AG04450 (cell line): ENCODE measurements around the gene SMYD1. TPM values are rescaled to one million over a fixed set of nuclear protein-coding genes. Genes with fewer than 3 reads are reported as not detected.

ENCODE experiments used
- CTCF ChIA-PET: fragments of 300-600, 350-600 bp; formaldehyde crosslinking; extraction: SDS; loops from one replicate; lab custom pipeline; 2022; ENCODE audit warnings: antibody characterized with exemption, inconsistent platforms; lab: Charles Lee
- POLR2A ChIA-PET: fragments of 350-600 bp; formaldehyde crosslinking; extraction: SDS; loops from one replicate; lab custom pipeline; 2021; ENCODE audit warnings: antibody characterized with exemption, inconsistent platforms; lab: Yijun Ruan, JAX
- DNase-seq: peaks from one replicate; pipeline ENCODE4 v3.0.0-alpha.2; 2011; ENCODE audit warnings: low read depth, low spot score
- H3K27ac ChIP-seq: one replicate; pipeline ENCODE4 v1.5.1; 2012; ENCODE audit warnings: low read depth, low read length, control low read depth
- H3K27me3 ChIP-seq: one replicate; pipeline ENCODE4 v1.6.0; 2012; ENCODE audit warnings: low read length; ENCODE audit not compliant: control insufficient read depth, insufficient read depth
- H3K4me3 ChIP-seq: 2 replicates; pipeline ENCODE4 v1.5.1; 2011; ENCODE audit warnings: mild to moderate bottlenecking, low read depth, low read length, control low read depth
- H3K9me3 ChIP-seq: 2 replicates; pipeline ENCODE4 v1.5.1; 2012; ENCODE audit warnings: low read length; ENCODE audit not compliant: control insufficient read depth, insufficient read depth
- CTCF ChIP-seq: IDR thresholded peaks from 2 replicates; pipeline ENCODE4 v1.5.1; 2011; ENCODE audit warnings: low read depth, low read length, control low read depth, inconsistent platforms
- polyA plus RNA-seq: library from polyadenylated mRNA; depleted of rRNA; stranded (reverse); fragments of >200 nt; gene quantifications from 2 replicates; pipeline ENCODE4 v1.2.3, GENCODE V29; 2011

Gene SMYD1
- polyA plus RNA-seq, 1 experiment = not detected

GRCh38 chr2:88074854-88075292, 7.2 kb downstream of the SMYD1 start:
- Histone ChIP-seq H3K27ac (no peak overlapping the region), H3K9me3 (no peaks in the 10 kb centered on the region), H3K4me3 (no peak overlapping the region), H3K27me3 (peaks cover 4% of the 10 kb centered on the region)
- CTCF ChIA-PET = interaction anchor here (2.2 kb wide), 1 partner anchor 14 kb away, joined by 17 read pairs; no protein-coding TSS in a partner anchor
- TF ChIP-seq CTCF = no peak
- DNase-seq = peak; percentile 21
- POLR2A ChIA-PET = no interaction called here

GRCh38 chr2:88077080-88077479, 9.5 kb downstream of the SMYD1 start:
- DNase-seq = no peak

GRCh38 chr2:88078643-88079172, 11.1 kb downstream of the SMYD1 start:
- no peak for TF ChIP-seq CTCF
- POLR2A ChIA-PET = no interaction called here
- Histone ChIP-seq H3K9me3 (no peaks in the 10 kb centered on the region), H3K27me3 (no peaks in the 10 kb centered on the region), H3K4me3 (no peak overlapping the region), H3K27ac (no peak overlapping the region)
- CTCF ChIA-PET = interaction anchor here (2.5 kb wide), 1 partner anchor 18 kb away, joined by 7 read pairs; no protein-coding TSS in a partner anchor
- DNase-seq = no peak

More at GRCh38 chr2:88077080-88077479, 9.5 kb downstream of the SMYD1 start:
- TF ChIP-seq CTCF = no peak
- Histone ChIP-seq H3K4me3 (no peak overlapping the region), H3K9me3 (no peaks in the 10 kb centered on the region), H3K27ac (no peak overlapping the region), H3K27me3 (peaks cover 4% of the 10 kb centered on the region)
- ChIA-PET CTCF (interaction anchor here (2.5 kb wide), 1 partner anchor 16 kb away, joined by 7 read pairs; no protein-coding TSS in a partner anchor), POLR2A (no interaction called here)

GRCh38 chr2:88080545-88080944, 12.9 kb downstream of the SMYD1 start:
- TF ChIP-seq CTCF = no peak
- H3K9me3 ChIP-seq = no peaks in the 10 kb centered on the region
- no peak overlapping the region for H3K27ac ChIP-seq
- ChIA-PET POLR2A (no interaction called here), CTCF (no interaction called here)
- no peaks in the 10 kb centered on the region for H3K27me3 ChIP-seq
- no peak for DNase-seq
- no peak overlapping the region for H3K4me3 ChIP-seq

GRCh38 chr2:88081924-88082608, 14.4 kb downstream of the SMYD1 start:
- ChIA-PET CTCF (interaction anchor here (1.4 kb wide), 1 partner anchor 21 kb away, joined by 9 read pairs; no protein-coding TSS in a partner anchor), POLR2A (no interaction called here)
- Histone ChIP-seq H3K4me3 (no peak overlapping the region), H3K27ac (no peak overlapping the region), H3K27me3 (peaks cover 2% of the 10 kb centered on the region), H3K9me3 (no peaks in the 10 kb centered on the region)
- no peak for TF ChIP-seq CTCF
- no peak for DNase-seq
